Mucosa of stomach (tissue), 1 donor: ENCODE data around the gene SSTR1.
"Not testable (repeated sequence)": the region's sequence is repeated elsewhere in the genome, so short reads cannot be mapped to it uniquely, and the experiment has no call there.

Experiments used
- H3K27me3 ChIP-seq: one replicate; pipeline ENCODE4 v1.7.0; 2013; ENCODE audit warnings: mild to moderate bottlenecking, low read length; ENCODE audit not compliant: control insufficient read depth, insufficient read depth
- H3K36me3 ChIP-seq: one replicate; pipeline ENCODE4 v1.7.0; 2013; ENCODE audit warnings: low read length; ENCODE audit not compliant: control insufficient read depth, insufficient read depth
- H3K4me1 ChIP-seq: one replicate; pipeline ENCODE4 v1.7.0; 2013; ENCODE audit warnings: mild to moderate bottlenecking, low read length; ENCODE audit not compliant: control insufficient read depth, insufficient read depth
- H3K4me3 ChIP-seq: one replicate; pipeline ENCODE4 v1.7.0; 2013; ENCODE audit warnings: low read length
- H3K9ac ChIP-seq: one replicate; pipeline ENCODE4 v1.7.0; 2013; ENCODE audit warnings: mild to moderate bottlenecking, low read length, moderate library complexity
- H3K9me3 ChIP-seq: one replicate; pipeline ENCODE4 v1.7.0; 2013; ENCODE audit warnings: mild to moderate bottlenecking, low read length, moderate library complexity; ENCODE audit not compliant: control insufficient read depth
- donor health status: Pancreatic carcinoma.

SSTR1 gene

GRCh38 chr14:38190846-38191245 is 16.9 kb upstream of the SSTR1 start:
- not testable (repeated sequence) for H3K4me3 ChIP-seq, H3K36me3 ChIP-seq

DNA sequence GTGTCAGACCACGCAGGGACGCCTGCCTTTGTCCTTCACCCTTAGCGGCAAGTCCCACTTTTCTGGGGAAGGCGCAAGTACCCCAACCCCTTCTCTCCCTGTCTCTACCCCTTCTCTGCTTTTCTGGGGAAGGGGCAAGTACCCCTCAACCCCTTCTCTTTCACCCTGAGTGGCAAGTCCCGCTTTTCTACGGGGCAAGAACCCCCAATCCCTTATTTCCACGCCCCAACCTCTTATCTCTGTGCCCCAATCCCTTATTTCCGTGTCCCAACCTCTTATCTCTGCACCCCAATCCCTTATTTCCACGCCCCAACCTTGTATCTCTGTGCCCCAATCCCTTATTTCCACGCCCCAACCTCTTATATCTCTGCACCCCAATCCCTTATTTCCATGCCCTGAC is 16.2 kb upstream of the SSTR1 start:
- not testable (repeated sequence) for H3K9ac ChIP-seq, H3K36me3 ChIP-seq

More at GRCh38 chr14:38190846-38191245, 16.9 kb upstream of the SSTR1 start:
- H3K9me3 ChIP-seq, H3K27me3 ChIP-seq, H3K4me1 ChIP-seq, H3K9ac ChIP-seq: not testable (repeated sequence)

DNA sequence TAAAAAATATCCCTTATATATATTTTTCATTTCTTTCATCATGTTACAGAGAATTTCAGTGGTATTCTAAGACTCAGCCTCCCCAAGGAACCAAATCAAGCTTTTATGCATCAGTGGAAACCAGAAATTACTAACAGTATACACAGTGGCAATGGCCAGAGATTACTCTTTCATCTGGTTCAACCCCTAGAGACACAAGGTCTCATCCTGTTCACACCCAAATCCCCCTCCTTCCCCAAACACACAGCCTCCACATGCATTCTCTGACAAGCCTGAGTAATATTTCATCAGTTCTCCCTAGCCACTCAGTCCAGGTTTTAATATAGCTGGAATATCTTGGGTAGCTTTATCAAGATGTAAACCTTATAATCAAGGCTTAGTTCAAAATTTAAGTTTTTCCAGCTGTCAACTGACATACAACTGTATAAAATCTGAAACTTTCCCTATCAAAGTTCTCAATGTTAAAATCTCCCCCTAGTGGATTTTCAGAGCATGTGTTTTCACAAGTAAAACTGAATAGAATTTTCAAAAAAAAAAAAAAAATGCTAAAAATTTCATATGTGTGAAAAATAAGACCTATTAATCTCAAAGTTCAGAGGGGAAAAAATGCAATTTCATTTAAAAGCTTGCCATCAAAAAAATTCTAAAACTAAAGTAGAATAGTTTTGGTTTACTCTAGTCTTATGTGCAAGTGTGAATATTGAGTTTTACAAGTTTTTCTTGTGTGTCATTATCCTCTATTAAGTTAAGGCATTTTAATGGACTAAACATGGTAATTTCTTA is 10.5 kb upstream of the SSTR1 start:
- Histone ChIP-seq H3K27me3 (no peaks in the 10 kb centered on the region), H3K36me3 (no peaks in the 10 kb centered on the region), H3K4me3 (no peak overlapping the region), H3K9me3 (no peaks in the 10 kb centered on the region), H3K9ac (no peak overlapping the region), H3K4me1 (peaks cover 23% of the 10 kb centered on the region)

More for the DNA sequence above, 16.2 kb upstream of the SSTR1 start:
- not testable (repeated sequence) for H3K4me3 ChIP-seq, H3K4me1 ChIP-seq, H3K27me3 ChIP-seq, H3K9me3 ChIP-seq

- Histone ChIP-seq H3K4me3 (no peak overlapping the region), H3K4me1 (peaks cover 23% of the 10 kb centered on the region), H3K9me3 (no peaks in the 10 kb centered on the region), H3K27me3 (no peaks in the 10 kb centered on the region), H3K36me3 (no peaks in the 10 kb centered on the region), H3K9ac (no peak overlapping the region)
These were observed 9.8 kb upstream of the SSTR1 start for GRCh38 chr14:38197784-38198335.

- no peaks in the 10 kb centered on the region for H3K27me3 ChIP-seq
- no peak overlapping the region for H3K4me3 ChIP-seq
- H3K36me3 ChIP-seq, result no peaks in the 10 kb centered on the region
- no peak overlapping the region for H3K9ac ChIP-seq
- peaks cover 23% of the 10 kb centered on the region for H3K4me1 ChIP-seq
- H3K9me3 ChIP-seq, result no peaks in the 10 kb centered on the region
These were observed 9.3 kb upstream of the SSTR1 start for GRCh38 chr14:38198425-38198824.

- Histone ChIP-seq H3K4me1 (peaks cover 23% of the 10 kb centered on the region), H3K36me3 (no peaks in the 10 kb centered on the region), H3K27me3 (no peaks in the 10 kb centered on the region), H3K9ac (no peak overlapping the region), H3K9me3 (no peaks in the 10 kb centered on the region), H3K4me3 (no peak overlapping the region)
These were observed 8.6 kb upstream of the SSTR1 start for GRCh38 chr14:38199076-38199475.

DNA sequence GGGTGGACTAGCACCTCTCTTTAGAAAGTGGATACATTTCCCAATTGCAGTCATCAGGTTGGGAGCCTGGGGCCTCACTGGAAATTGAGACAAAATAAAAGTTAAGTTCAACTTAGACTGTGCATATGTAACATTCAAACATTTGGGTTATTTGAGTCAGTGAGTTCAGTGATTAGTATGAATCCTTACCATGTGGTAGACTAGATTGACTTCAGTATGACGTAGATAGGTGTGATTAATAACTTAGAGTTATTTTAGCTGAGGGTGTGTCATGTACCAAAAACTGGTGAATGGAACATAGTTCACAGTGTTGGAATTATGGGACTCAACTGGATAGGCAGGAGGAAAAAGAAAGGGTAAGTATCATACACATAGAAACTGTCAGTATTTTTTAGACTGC is 8.0 kb upstream of the SSTR1 start:
- Histone ChIP-seq H3K9me3 (no peaks in the 10 kb centered on the region), H3K4me1 (peaks cover 23% of the 10 kb centered on the region), H3K9ac (no peak overlapping the region), H3K27me3 (no peaks in the 10 kb centered on the region), H3K4me3 (no peak overlapping the region), H3K36me3 (no peaks in the 10 kb centered on the region)

DNA sequence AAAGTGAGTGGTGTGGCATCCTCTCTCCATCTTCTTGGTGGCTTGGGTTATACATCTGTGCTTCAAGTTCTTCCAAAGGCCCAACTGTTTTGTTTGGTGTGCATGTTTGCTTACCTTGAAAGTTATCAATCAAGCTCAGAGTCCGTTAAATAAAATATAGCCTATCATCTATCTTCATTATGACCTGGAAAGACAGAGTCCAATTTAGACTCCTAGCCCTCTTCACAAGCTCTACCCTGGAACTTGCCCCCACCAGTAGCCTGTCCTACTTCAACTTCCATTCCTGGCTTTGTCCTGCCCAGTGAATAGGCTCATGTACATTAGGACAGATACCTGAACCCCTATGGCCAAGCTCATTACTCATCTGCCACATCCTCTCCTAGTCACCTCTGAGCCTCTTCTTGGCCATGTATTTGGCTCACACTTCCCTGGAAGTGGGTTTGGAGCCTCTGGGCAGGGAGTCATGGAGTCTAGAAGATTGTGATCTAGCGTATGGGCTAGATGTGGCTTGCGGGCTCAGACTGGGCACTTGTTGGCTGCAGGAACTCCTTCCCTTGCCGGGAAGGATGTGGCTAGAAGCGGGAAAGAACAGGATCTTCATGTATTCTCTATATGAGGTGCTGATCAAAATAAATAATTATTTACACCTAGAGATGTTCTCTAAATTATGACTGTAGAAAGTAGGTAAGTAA is 6.4 kb upstream of the SSTR1 start:
- Histone ChIP-seq H3K4me1 (peaks cover 29% of the 10 kb centered on the region), H3K27me3 (no peaks in the 10 kb centered on the region), H3K4me3 (no peak overlapping the region), H3K9me3 (no peaks in the 10 kb centered on the region), H3K9ac (no peak overlapping the region), H3K36me3 (no peaks in the 10 kb centered on the region)

DNA sequence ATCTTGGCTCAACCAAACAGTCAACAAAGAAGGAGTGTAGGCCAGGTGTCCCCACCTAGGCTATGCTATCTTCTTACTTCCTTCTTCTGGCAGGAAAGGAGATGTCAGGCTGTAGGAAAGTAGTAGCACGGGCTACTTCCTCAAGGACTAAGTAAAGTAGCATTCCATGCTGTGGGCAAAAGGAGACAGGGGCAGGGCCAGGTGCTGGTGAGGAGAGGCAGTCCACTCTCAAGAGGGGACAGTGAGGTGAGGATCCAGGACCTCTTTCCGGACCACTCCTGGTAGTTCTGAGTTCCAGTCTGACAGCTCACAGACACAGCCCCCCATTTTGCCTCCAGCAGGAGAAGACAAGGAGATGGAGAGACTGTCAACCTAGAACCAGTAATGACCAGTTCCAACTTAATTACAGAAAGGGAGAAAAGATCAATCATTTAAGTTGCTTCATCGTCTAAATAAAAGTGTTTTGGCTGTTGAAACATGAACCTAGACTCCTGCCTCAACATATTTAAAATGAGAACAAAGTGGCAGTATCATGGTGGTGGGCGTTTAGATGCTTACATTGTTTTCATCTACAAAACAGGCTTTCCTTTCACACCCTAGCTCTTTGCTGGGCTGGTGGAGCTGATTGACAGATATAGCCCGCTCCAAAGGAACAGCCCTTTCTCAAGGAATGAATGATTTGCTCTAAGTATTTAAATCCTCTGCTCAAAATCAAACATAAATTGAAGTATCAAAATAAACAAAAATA is 5.1 kb upstream of the SSTR1 start:
- Histone ChIP-seq H3K9me3 (no peaks in the 10 kb centered on the region), H3K4me1 (peaks cover 29% of the 10 kb centered on the region), H3K36me3 (no peaks in the 10 kb centered on the region), H3K4me3 (no peak overlapping the region), H3K9ac (no peak overlapping the region), H3K27me3 (no peaks in the 10 kb centered on the region)

- Histone ChIP-seq H3K4me1 (peaks cover 26% of the 10 kb centered on the region), H3K4me3 (no peak overlapping the region), H3K36me3 (no peaks in the 10 kb centered on the region), H3K9ac (no peak overlapping the region), H3K27me3 (no peaks in the 10 kb centered on the region), H3K9me3 (no peaks in the 10 kb centered on the region)
These were observed 3.6 kb upstream of the SSTR1 start for GRCh38 chr14:38203929-38204718.

DNA sequence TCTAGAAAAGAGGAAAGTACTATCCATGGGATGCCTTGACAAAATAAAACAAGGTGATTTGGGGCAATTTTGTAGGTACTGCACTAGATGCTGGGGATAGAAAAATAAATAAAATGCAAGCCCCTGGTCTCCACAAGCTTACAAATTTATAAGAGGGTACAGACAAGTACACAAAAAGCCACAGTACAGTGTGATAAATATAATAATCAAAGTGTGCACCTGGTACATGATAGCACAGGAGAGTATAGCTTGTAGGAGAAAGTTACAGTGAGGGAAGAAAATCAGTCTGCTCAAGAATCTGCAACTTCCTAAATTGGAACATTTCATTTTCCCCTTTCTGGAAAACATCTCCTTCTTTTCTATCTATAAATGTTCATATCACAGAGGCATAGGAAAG is 3.0 kb upstream of the SSTR1 start:
- Histone ChIP-seq H3K36me3 (peaks cover 1% of the 10 kb centered on the region), H3K27me3 (peaks cover 2% of the 10 kb centered on the region), H3K9me3 (no peaks in the 10 kb centered on the region), H3K4me3 (no peak overlapping the region), H3K9ac (no peak overlapping the region), H3K4me1 (peaks cover 22% of the 10 kb centered on the region)
